ENCODE data around the gene COL13A1. TPM values are rescaled to one million over a fixed set of nuclear protein-coding genes. Genes with fewer than 3 reads are reported as not detected.

COL13A1 gene
- total and polyA plus RNA-seq, 5 experiments from 2014 or later = not detected

GRCh38 chr10:69928339-69928738 is 126.6 kb downstream of the COL13A1 start:
- Mint-ChIP-seq H3K4me3 (no peak overlapping the region), H3K36me3 (peaks cover 0 to 4% (median 0%) of the 10 kb centered on the region in 3 donors), H3K9me3 (peaks cover 0 to 4% (median 2%) of the 10 kb centered on the region in 9 donors), H3K27me3 (peaks cover 3 to 30% (median 11%) of the 10 kb centered on the region in 5 donors), H3K4me1 (no peaks in the 10 kb centered on the region), H3K27ac (no peak overlapping the region)
- POLR2A ChIA-PET = no interaction called here
- no peak for ATAC-seq
- no peak for DNase-seq

GRCh38 chr10:69929575-69929974 is 127.9 kb downstream of the COL13A1 start:
- H3K4me3 Mint-ChIP-seq = no peak overlapping the region
- peaks cover 3 to 30% (median 11%) of the 10 kb centered on the region in 5 donors for H3K27me3 Mint-ChIP-seq
- peaks cover 0 to 4% (median 0%) of the 10 kb centered on the region in 3 donors for H3K36me3 Mint-ChIP-seq
- H3K4me1 Mint-ChIP-seq = no peaks in the 10 kb centered on the region
- H3K27ac Mint-ChIP-seq = no peak overlapping the region
- POLR2A ChIA-PET = no interaction called here
- ATAC-seq (no peak), DNase-seq (no peak)
- H3K9me3 Mint-ChIP-seq = peaks cover 0 to 4% (median 2%) of the 10 kb centered on the region in 9 donors

GRCh38 chr10:69934768-69935167 is 133.1 kb downstream of the COL13A1 start:
- Mint-ChIP-seq H3K4me3 (no peak overlapping the region), H3K9me3 (no peaks in the 10 kb centered on the region), H3K4me1 (no peaks in the 10 kb centered on the region), H3K27ac (no peak overlapping the region), H3K27me3 (peaks cover 0 to 20% (median 7%) of the 10 kb centered on the region in 5 donors), H3K36me3 (no peaks in the 10 kb centered on the region)
- ATAC-seq (no peak), DNase-seq (no peak)
- POLR2A ChIA-PET = interaction anchor here (0.5 kb wide), 1 partner anchor 157 kb away, joined by 5 read pairs; no protein-coding TSS in a partner anchor

- POLR2A ChIA-PET = no interaction called here
- DNase-seq = no peak
- Mint-ChIP-seq H3K9me3 (peaks cover 0 to 3% (median 0%) of the 10 kb centered on the region in 9 donors), H3K4me3 (no peak overlapping the region), H3K36me3 (no peaks in the 10 kb centered on the region), H3K4me1 (no peaks in the 10 kb centered on the region), H3K27ac (peak overlapping the region in 1 of 10 donors; percentile 87), H3K27me3 (peaks cover 0 to 8% (median 6%) of the 10 kb centered on the region in 5 donors)
- ATAC-seq = no peak
Observed at GRCh38 chr10:69936091-69936490, 134.4 kb downstream of the COL13A1 start.

- Mint-ChIP-seq H3K27ac (no peak overlapping the region), H3K4me3 (no peak overlapping the region), H3K4me1 (no peaks in the 10 kb centered on the region), H3K9me3 (peaks cover 0 to 3% (median 0%) of the 10 kb centered on the region in 9 donors), H3K36me3 (no peaks in the 10 kb centered on the region), H3K27me3 (peaks cover 0 to 6% (median 0%) of the 10 kb centered on the region in 5 donors)
- POLR2A ChIA-PET = no interaction called here
- ATAC-seq (no peak), DNase-seq (no peak)
Observed at GRCh38 chr10:69938541-69938991, 136.9 kb downstream of the COL13A1 start.

- no peak for DNase-seq
- no peak for ATAC-seq
- peaks cover 0 to 6% (median 0%) of the 10 kb centered on the region in 5 donors for H3K27me3 Mint-ChIP-seq
- no peaks in the 10 kb centered on the region for H3K36me3 Mint-ChIP-seq
- no peaks in the 10 kb centered on the region for H3K4me1 Mint-ChIP-seq
- no peak overlapping the region for H3K4me3 Mint-ChIP-seq
- H3K9me3 Mint-ChIP-seq = peaks cover 0 to 3% (median 0%) of the 10 kb centered on the region in 9 donors
- no peak overlapping the region for H3K27ac Mint-ChIP-seq
- POLR2A ChIA-PET = no interaction called here
Observed at GRCh38 chr10:69939061-69939460, 137.4 kb downstream of the COL13A1 start.

GRCh38 chr10:69939481-69939880 is 137.8 kb downstream of the COL13A1 start:
- POLR2A ChIA-PET = no interaction called here
- ATAC-seq = no peak
- DNase-seq = no peak

GRCh38 chr10:69941730-69942129 is 140.0 kb downstream of the COL13A1 start:
- Mint-ChIP-seq H3K4me3 (no peak overlapping the region), H3K27me3 (peaks cover 0 to 5% (median 0%) of the 10 kb centered on the region in 5 donors), H3K36me3 (no peaks in the 10 kb centered on the region), H3K9me3 (peaks cover 0 to 3% (median 0%) of the 10 kb centered on the region in 9 donors), H3K27ac (no peak overlapping the region), H3K4me1 (no peaks in the 10 kb centered on the region)
- ATAC-seq = no peak
- no peak for DNase-seq
- POLR2A ChIA-PET = no interaction called here

More at GRCh38 chr10:69939481-69939880, 137.8 kb downstream of the COL13A1 start:
- H3K4me3 Mint-ChIP-seq = no peak overlapping the region
- H3K36me3 Mint-ChIP-seq = no peaks in the 10 kb centered on the region
- peaks cover 0 to 3% (median 0%) of the 10 kb centered on the region in 9 donors for H3K9me3 Mint-ChIP-seq
- no peaks in the 10 kb centered on the region for H3K4me1 Mint-ChIP-seq
- H3K27me3 Mint-ChIP-seq = peaks cover 0 to 6% (median 0%) of the 10 kb centered on the region in 5 donors
- H3K27ac Mint-ChIP-seq = no peak overlapping the region

- H3K9me3 Mint-ChIP-seq = peaks cover 0 to 3% (median 0%) of the 10 kb centered on the region in 9 donors
- no peak overlapping the region for H3K27ac Mint-ChIP-seq
- no peaks in the 10 kb centered on the region for H3K36me3 Mint-ChIP-seq
- peaks cover 0 to 5% (median 0%) of the 10 kb centered on the region in 5 donors for H3K27me3 Mint-ChIP-seq
- H3K4me3 Mint-ChIP-seq = no peak overlapping the region
- POLR2A ChIA-PET = no interaction called here
- no peaks in the 10 kb centered on the region for H3K4me1 Mint-ChIP-seq
- no peak for ATAC-seq
- DNase-seq = no peak
Observed at GRCh38 chr10:69943292-69943820, 141.7 kb downstream of the COL13A1 start.

GRCh38 chr10:69944761-69945160 is 143.1 kb downstream of the COL13A1 start:
- Mint-ChIP-seq H3K36me3 (no peaks in the 10 kb centered on the region), H3K4me3 (no peak overlapping the region), H3K4me1 (no peaks in the 10 kb centered on the region), H3K27ac (no peak overlapping the region), H3K27me3 (peaks cover 0 to 5% (median under 1%) of the 10 kb centered on the region in 5 donors), H3K9me3 (peaks cover 0 to 3% (median 0%) of the 10 kb centered on the region in 9 donors)
- ATAC-seq (no peak), DNase-seq (no peak)
- POLR2A ChIA-PET = no interaction called here

GRCh38 chr10:69948261-69948660 is 146.6 kb downstream of the COL13A1 start:
- DNase-seq (no peak), ATAC-seq (no peak)
- H3K9me3 Mint-ChIP-seq = no peaks in the 10 kb centered on the region
- H3K4me3 Mint-ChIP-seq = no peak overlapping the region
- POLR2A ChIA-PET = no interaction called here
- no peaks in the 10 kb centered on the region for H3K36me3 Mint-ChIP-seq
- H3K27ac Mint-ChIP-seq = no peak overlapping the region
- H3K27me3 Mint-ChIP-seq = peaks cover 0 to 5% (median 0%) of the 10 kb centered on the region in 5 donors
- no peaks in the 10 kb centered on the region for H3K4me1 Mint-ChIP-seq

- H3K4me3 Mint-ChIP-seq = no peak overlapping the region
- no peak for DNase-seq
- ATAC-seq = no peak
Observed at GRCh38 chr10:69949770-69950169, 148.1 kb downstream of the COL13A1 start.

GRCh38 chr10:69951658-69952057 is 150.0 kb downstream of the COL13A1 start:
- no peak for DNase-seq
- H3K4me1 Mint-ChIP-seq = no peaks in the 10 kb centered on the region
- no peaks in the 10 kb centered on the region for H3K36me3 Mint-ChIP-seq
- peaks cover 0 to 5% (median 0%) of the 10 kb centered on the region in 5 donors for H3K27me3 Mint-ChIP-seq
- no peak for ATAC-seq
- H3K4me3 Mint-ChIP-seq = no peak overlapping the region
- POLR2A ChIA-PET = no interaction called here
- H3K9me3 Mint-ChIP-seq = no peaks in the 10 kb centered on the region
- H3K27ac Mint-ChIP-seq = peak overlapping the region in 1 of 10 donors; percentile 3

More at GRCh38 chr10:69949770-69950169, 148.1 kb downstream of the COL13A1 start:
- H3K4me1 Mint-ChIP-seq = no peaks in the 10 kb centered on the region
- POLR2A ChIA-PET = no interaction called here
- H3K27me3 Mint-ChIP-seq = peaks cover 0 to 5% (median 0%) of the 10 kb centered on the region in 5 donors
- H3K27ac Mint-ChIP-seq = no peak overlapping the region
- H3K36me3 Mint-ChIP-seq = no peaks in the 10 kb centered on the region
- no peaks in the 10 kb centered on the region for H3K9me3 Mint-ChIP-seq
